Measurements from ENCODE around the gene USP7.
A peak's percentile ranks its signal among the peaks of the same experiment; 100 is the strongest.
"Not testable (repeated sequence)": the region's sequence is repeated elsewhere in the genome, so short reads cannot be mapped to it uniquely, and the experiment has no call there.

USP7 gene

GRCh38 chr16:8923199-8923598 is 40.5 kb downstream of the USP7 start:
- DNase-seq: no peak

GRCh38 chr16:8921347-8921984 is 42.2 kb downstream of the USP7 start:
- DNase-seq: no peak

- no peak for DNase-seq
Observed at GRCh38 chr16:8920645-8921346, 42.9 kb downstream of the USP7 start.

GRCh38 chr16:8919934-8920462 is 43.7 kb downstream of the USP7 start:
- DNase-seq: no peak

GRCh38 chr16:8919089-8919933 is 44.4 kb downstream of the USP7 start:
- peak; percentile 29 for DNase-seq

GRCh38 chr16:8917336-8917735 is 46.4 kb downstream of the USP7 start:
- DNase-seq: not testable (repeated sequence)

- peak; percentile 23 for DNase-seq
Observed at GRCh38 chr16:8916541-8917225, 47.0 kb downstream of the USP7 start.

- DNase-seq: no peak
Observed at GRCh38 chr16:8915722-8916301, 47.9 kb downstream of the USP7 start.

GRCh38 chr16:8914098-8914497 is 49.6 kb downstream of the USP7 start:
- DNase-seq: no peak

- DNase-seq: no peak
Observed at GRCh38 chr16:8912793-8913192, 50.9 kb downstream of the USP7 start.

GRCh38 chr16:8910811-8911210 is 52.9 kb downstream of the USP7 start:
- DNase-seq: no peak

- peak; percentile 16 for DNase-seq
Observed at GRCh38 chr16:8908810-8909468, 54.8 kb downstream of the USP7 start.

GRCh38 chr16:8907096-8907495 is 56.6 kb downstream of the USP7 start:
- DNase-seq: no peak

- no peak for DNase-seq
Observed at GRCh38 chr16:8905795-8906591, 57.7 kb downstream of the USP7 start.

- DNase-seq: peak; percentile 47
Observed at GRCh38 chr16:8905168-8905762, 58.4 kb downstream of the USP7 start.

GRCh38 chr16:8904018-8904430 is 59.7 kb downstream of the USP7 start:
- DNase-seq: no peak

GRCh38 chr16:8903004-8903403 is 60.7 kb downstream of the USP7 start:
- no peak for DNase-seq

GRCh38 chr16:8901320-8901861 is 62.3 kb downstream of the USP7 start:
- no peak for DNase-seq

- no peak for DNase-seq
Observed at GRCh38 chr16:8900343-8900742, 63.4 kb downstream of the USP7 start.

- no peak for DNase-seq
Observed at GRCh38 chr16:8899709-8900317, 63.9 kb downstream of the USP7 start.

Data from OCI-M1 (cell line).